Measurements from ENCODE around the gene XIRP1. TPM values are rescaled to one million over a fixed set of nuclear protein-coding genes. Genes with fewer than 3 reads are reported as not detected.

Gene XIRP1
- total and polyA plus RNA-seq, 4 donors: 0.01 TPM; not detected in 3

- TF ChIP-seq ZBTB33 (IDR thresholded peaks at IDR 0.05) (no peak), ATF3 (IDR thresholded peaks at IDR 0.05) (no peak)
Measured at GRCh38 chr3:39168156-39168780, 24.1 kb downstream of the XIRP1 start (continued).

- peak; percentile 32 for DNase-seq (ENCODE audit: low spot score)
- Histone ChIP-seq H3K4me3 (ENCODE audit: low read depth in 1 of 3, low read length in 3 of 3) (no peak overlapping the region), H3K9me3 (ENCODE audit: control insufficient read depth in 4 of 4, low read length in 3 of 4) (no peaks in the 10 kb centered on the region), H3K27me3 (ENCODE audit: control insufficient read depth in 4 of 4, insufficient read depth in 4 of 4, low read length in 3 of 4) (no peaks in the 10 kb centered on the region), H3K4me1 (ENCODE audit: control insufficient read depth in 4 of 4, insufficient read depth in 4 of 4, low read length in 3 of 4) (peaks cover 6 to 12% (median 10%) of the 10 kb centered on the region in 4 donors), H3K36me3 (ENCODE audit: control insufficient read depth in 4 of 4, insufficient read depth in 3 of 4, low read depth in 1 of 4, low read length in 3 of 4) (no peaks in the 10 kb centered on the region), H3K27ac (ENCODE audit: low read depth in 1 of 2, low read length in 2 of 2) (peak overlapping the region; percentile 82), H3K9ac (ENCODE audit: low read depth in 1 of 2, low read length in 2 of 2) (peak overlapping the region in 1 of 2 donors; percentile 35)
- WGBS: 15% methylated on average over 1 of the region's 1 CpG
- peak; percentile 76 for TF ChIP-seq YY1 (IDR thresholded peaks at IDR 0.05)
- no peak for TF ChIP-seq CTCF (IDR thresholded peaks at IDR 0.05; ENCODE audit: low read depth, low read length, missing input control)
- TF ChIP-seq TAF1 (conservative IDR thresholded peaks at IDR 0.05): no peak
- peak; percentile 30 for TF ChIP-seq MAX (IDR thresholded peaks at IDR 0.05)
- TF ChIP-seq ATF3 (IDR thresholded peaks at IDR 0.05): peak; percentile 96
- peak; percentile 21 to 56 for TF ChIP-seq GABPA (IDR thresholded peaks at IDR 0.05 in 1 of 2, conservative IDR thresholded peaks at IDR 0.05 in 1 of 2)
- peak; percentile 53 for TF ChIP-seq FOXA1 (IDR thresholded peaks at IDR 0.05)
- peak in 1 of 2 donors; percentile 58 for TF ChIP-seq EGR1 (IDR thresholded peaks at IDR 0.05; ENCODE audit: low read depth in 2 of 2)
- TF ChIP-seq ZBTB33 (IDR thresholded peaks at IDR 0.05): peak; percentile 70
- no peak for TF ChIP-seq HNF4G (IDR thresholded peaks at IDR 0.05)
- peak; percentile 34 to 45 for TF ChIP-seq RAD21 (IDR thresholded peaks at IDR 0.05)
- TF ChIP-seq NR2F2 (IDR thresholded peaks at IDR 0.05): no peak
- TF ChIP-seq REST (IDR thresholded peaks at IDR 0.05): peak; percentile 57
- peak; percentile 78 for TF ChIP-seq SP1 (IDR thresholded peaks at IDR 0.05)
- TF ChIP-seq JUND (IDR thresholded peaks at IDR 0.05): peak; percentile 40 to 88
- TF ChIP-seq FOXA2 (IDR thresholded peaks at IDR 0.05): peak; percentile 82
- peak; percentile 49 to 55 for TF ChIP-seq HNF4A (conservative IDR thresholded peaks at IDR 0.05)
- peak; percentile 48 to 76 for TF ChIP-seq RXRA (IDR thresholded peaks at IDR 0.05)
Measured at GRCh38 chr3:39166932-39167532, 25.4 kb downstream of the XIRP1 start.
